Natural killer cell (primary cell): ENCODE measurements around the gene CD151. TPM values are rescaled to one million over a fixed set of nuclear protein-coding genes. Genes with fewer than 3 reads are reported as not detected.

Experiments used
- ATAC-seq, 3 donors: fragments of 150-1000 bp in 2 of 3; fragments of 200-7000 bp in 1 of 3; cut with Tn5 transposase; 1 replicate in 1 of 3; 2 replicates in 2 of 3; pipeline ENCODE4 v1.10.0; 2021; ENCODE audit warnings: mild to moderate bottlenecking in 2 of 3, moderate library complexity in 2 of 3
- DNase-seq, 2 donors: peaks; one replicate each; pipeline versions ENCODE4 v3.0.0 to v3.0.0-alpha.2; 2013 to 2021; ENCODE audit warnings: mixed read lengths in 1 of 2
- H3K27ac ChIP-seq: one replicate; pipeline ENCODE4 v1.5.1; 2013; ENCODE audit warnings: mild to moderate bottlenecking, low read length
- H3K27me3 ChIP-seq: one replicate; pipeline ENCODE4 v1.6.1; 2013; ENCODE audit warnings: low read length; ENCODE audit not compliant: control insufficient read depth, insufficient read depth
- H3K36me3 ChIP-seq: one replicate; pipeline ENCODE4 v1.6.1; 2013; ENCODE audit warnings: low read length; ENCODE audit not compliant: control insufficient read depth, insufficient read depth
- H3K4me1 ChIP-seq: one replicate; pipeline ENCODE4 v1.6.1; 2013; ENCODE audit warnings: low read length; ENCODE audit not compliant: control insufficient read depth, insufficient read depth
- H3K4me3 ChIP-seq: one replicate; pipeline ENCODE4 v1.5.1; 2013; ENCODE audit warnings: low read length
- H3K9me3 ChIP-seq: one replicate; pipeline ENCODE4 v1.6.1; 2013; ENCODE audit warnings: low read length; ENCODE audit not compliant: control insufficient read depth, insufficient read depth
- H3K27ac Mint-ChIP-seq, 2 donors: one replicate each; pipeline ENCODE4 v1.8.0; 2022; ENCODE audit warnings: mild to moderate bottlenecking in 2 of 2, mixed read lengths in 2 of 2, moderate library complexity in 1 of 2
- H3K27me3 Mint-ChIP-seq, 2 donors: one replicate each; pipeline ENCODE4 v1.8.0; 2022; ENCODE audit warnings: low read depth in 2 of 2, mixed read lengths in 2 of 2
- H3K36me3 Mint-ChIP-seq: one replicate; pipeline ENCODE4 v1.8.0; 2022; ENCODE audit warnings: mixed read lengths
- H3K4me1 Mint-ChIP-seq, 2 donors: one replicate each; pipeline ENCODE4 v1.8.0; 2022; ENCODE audit warnings: mixed read lengths in 2 of 2
- H3K4me3 Mint-ChIP-seq: one replicate; pipeline ENCODE4 v1.8.0; 2022; ENCODE audit warnings: mild to moderate bottlenecking, moderate library complexity, mixed read lengths
- H3K9me3 Mint-ChIP-seq, 2 donors: one replicate each; pipeline ENCODE4 v1.8.0; 2022; ENCODE audit warnings: mixed read lengths in 2 of 2
- CTCF ChIP-seq: fragments of 200-600 bp; IDR thresholded peaks from one replicate; pipeline ENCODE4 v1.8.0; 2022; ENCODE audit warnings: antibody characterized with exemption
- WGBS: methylation state at CpG from one replicate; pipeline ENCODE4 v1.1.7; 2013; ENCODE audit warnings: missing lambda C conversion rate; ENCODE audit not compliant: insufficient coverage; 5-methylcytosine and 5-hydroxymethylcytosine counted together
- intact Hi-C: fragments of 100-400 bp; cut with micrococcal nuclease; formaldehyde crosslinking; loops from one replicate; pipeline ENCODE4 v1.14.2; 2022
- total RNA-seq, 4 donors: library from RNA; stranded (reverse); fragments of 120-200 nt in 1 of 4; gene quantifications; one replicate each; pipeline versions ENCODE4 v1.2.3 to v1.2.4, GENCODE V29; 2013 to 2022

The CD151 gene
- total RNA-seq, 3 donors from 2014 or later (not counting 1 experiment from before 2014, with no cell fraction given): 40.9 to 68.3 (median 52.9) TPM

GRCh38 chr11:813072-813455 lies 19.7 kb upstream of the CD151 start:
- Mint-ChIP-seq H3K9me3 (no peaks in the 10 kb centered on the region), H3K27me3 (no peaks in the 10 kb centered on the region), H3K4me1 (peaks cover 22% of the 10 kb centered on the region in 2 donors), H3K4me3 (no peak overlapping the region), H3K36me3 (no peaks in the 10 kb centered on the region), H3K27ac (no peak overlapping the region)
- Histone ChIP-seq H3K4me1 (peaks cover 29% of the 10 kb centered on the region), H3K4me3 (no peak overlapping the region), H3K27me3 (no peaks in the 10 kb centered on the region), H3K27ac (no peak overlapping the region), H3K36me3 (peaks cover 26% of the 10 kb centered on the region), H3K9me3 (no peaks in the 10 kb centered on the region)
- TF ChIP-seq CTCF: no peak
- DNase-seq (no peak), ATAC-seq (no peak)
- 97% methylated on average over 6 of the region's 6 CpGs for WGBS
- intact Hi-C loops: no loop called here

- H3K9me3 Mint-ChIP-seq: no peaks in the 10 kb centered on the region
- Histone ChIP-seq H3K4me1 (peaks cover 27% of the 10 kb centered on the region), H3K27ac (no peak overlapping the region), H3K9me3 (no peaks in the 10 kb centered on the region), H3K27me3 (no peaks in the 10 kb centered on the region), H3K36me3 (peaks cover 26% of the 10 kb centered on the region), H3K4me3 (no peak overlapping the region)
- DNase-seq (no peak), ATAC-seq (no peak)
- peaks cover 19 to 20% of the 10 kb centered on the region in 2 donors for H3K4me1 Mint-ChIP-seq
- no peaks in the 10 kb centered on the region for H3K36me3 Mint-ChIP-seq
- H3K27ac Mint-ChIP-seq: no peak overlapping the region
- H3K4me3 Mint-ChIP-seq: peak overlapping the region; percentile 1
- TF ChIP-seq CTCF: no peak
- WGBS: 92% methylated on average over 9 of the region's 9 CpGs
- intact Hi-C loops: no loop called here
- H3K27me3 Mint-ChIP-seq: no peaks in the 10 kb centered on the region
Measured at GRCh38 chr11:813456-814096, 19.2 kb upstream of the CD151 start.

GRCh38 chr11:815675-816432 lies 16.9 kb upstream of the CD151 start:
- Mint-ChIP-seq H3K27ac (no peak overlapping the region), H3K4me1 (peaks cover 4 to 13% of the 10 kb centered on the region in 2 donors), H3K36me3 (no peaks in the 10 kb centered on the region), H3K9me3 (no peaks in the 10 kb centered on the region), H3K4me3 (no peak overlapping the region), H3K27me3 (no peaks in the 10 kb centered on the region)
- no peak for TF ChIP-seq CTCF
- Histone ChIP-seq H3K36me3 (peaks cover 26% of the 10 kb centered on the region), H3K4me3 (no peak overlapping the region), H3K27ac (no peak overlapping the region), H3K27me3 (no peaks in the 10 kb centered on the region), H3K4me1 (peaks cover 28% of the 10 kb centered on the region), H3K9me3 (no peaks in the 10 kb centered on the region)
- no peak for ATAC-seq
- no peak for DNase-seq
- 94% methylated on average over 11 of the region's 11 CpGs for WGBS
- intact Hi-C loops: no loop called here
